Tibial nerve (tissue), 4 donors: ENCODE measurements around the gene SHC4. TPM values are rescaled to one million over a fixed set of nuclear protein-coding genes. Genes with fewer than 3 reads are reported as not detected.

ENCODE experiments used
- DNase-seq, 2 donors: peaks; one replicate each; pipeline ENCODE4 v3.0.0-alpha.2; 2019; ENCODE audit warnings: low spot score in 2 of 2
- H3K27ac ChIP-seq, 4 donors: fragments of 200-600 bp; sonication (generic) in 3 of 4; one replicate each; pipeline ENCODE4 v1.5.1; 2017 to 2019; ENCODE audit warnings: mild to moderate bottlenecking in 1 of 4
- H3K27me3 ChIP-seq, 2 donors: fragments of 200-600 bp; sonication (generic) in 1 of 2; one replicate each; pipeline versions ENCODE4 v1.5.1 to v1.6.0; 2017 to 2019
- H3K36me3 ChIP-seq, 3 donors: fragments of 200-600 bp; sonication (generic); one replicate each; pipeline ENCODE4 v1.5.1; 2018 to 2019
- H3K4me1 ChIP-seq, 4 donors: fragments of 200-600 bp; sonication (generic) in 3 of 4; one replicate each; pipeline ENCODE4 v1.5.1; 2017 to 2019
- H3K4me3 ChIP-seq, 4 donors: fragments of 200-600 bp; sonication (generic) in 3 of 4; one replicate each; pipeline ENCODE4 v1.5.1; 2017 to 2019; ENCODE audit warnings: mild to moderate bottlenecking in 1 of 4, moderate library complexity in 1 of 4
- H3K9me3 ChIP-seq, 4 donors: fragments of 200-600 bp; sonication (generic) in 3 of 4; one replicate each; pipeline ENCODE4 v1.5.1; 2017 to 2019
- EP300 ChIP-seq, 2 donors: sonication (generic); formaldehyde crosslinking; IDR thresholded peaks; one replicate each; pipeline ENCODE4 v1.6.1; 2017; ENCODE audit warnings: antibody characterized with exemption in 2 of 2, mild to moderate bottlenecking in 1 of 2
- POLR2A ChIP-seq, 2 donors: fragments of 450-650 bp; IDR thresholded peaks; one replicate each; pipeline ENCODE4 v1.6.1; 2017; ENCODE audit warnings: antibody characterized with exemption in 2 of 2, mild to moderate bottlenecking in 2 of 2, moderate library complexity in 2 of 2
- WGBS, 2 donors: methylation state at CpG; one replicate each; pipeline ENCODE4 v1.1.5; 2018; 5-methylcytosine and 5-hydroxymethylcytosine counted together
- total RNA-seq, 4 donors: library from RNA; depleted of rRNA; stranded (reverse); fragments of >200 nt; gene quantifications; one replicate each; pipeline ENCODE4 v1.1.0, GENCODE V29; 2016
- TF ChIP-seq, protein P1 (sequence below), 5 experiments: fragments of 200-600 bp in 3 of 5; fragments of 450-650 bp in 2 of 5; sonication (generic) in 3 of 5; IDR thresholded peaks; one replicate each; pipeline ENCODE4 v1.5.1; 2016 to 2019; ENCODE audit warnings: antibody characterized with exemption in 5 of 5, mild to moderate bottlenecking in 3 of 5, moderate library complexity in 2 of 5

The SHC4 gene
- total RNA-seq, 4 donors from 2014 or later = 36.9 to 71.7 (median 47.5) TPM

DNA sequence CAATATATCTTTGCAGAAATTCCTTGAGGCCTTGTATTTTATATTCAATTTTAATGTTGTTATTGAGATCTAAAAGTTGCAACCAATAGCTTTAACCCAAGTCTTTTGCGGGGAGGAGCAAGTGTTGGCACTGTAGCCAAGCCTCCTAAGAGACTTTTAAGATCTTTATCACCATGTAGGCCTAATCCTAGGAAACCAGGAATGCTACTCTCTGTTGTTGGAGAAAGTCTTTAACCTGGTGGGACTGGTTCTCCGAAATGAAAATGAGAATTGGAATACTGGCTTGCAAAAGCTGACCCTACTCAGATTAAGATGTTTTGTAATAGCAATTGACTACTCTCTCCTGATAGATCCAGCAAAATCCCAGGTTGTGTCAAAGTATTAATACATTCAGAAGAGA lies 25.8 kb downstream of the SHC4 start:
- 82 to 94% methylated on average over 2 of the region's 2 CpGs for WGBS, 2 donors
- Histone ChIP-seq H3K27me3 (no peaks in the 10 kb centered on the region), H3K27ac (peak overlapping the region in 2 of 4 donors; percentile 60 to 90), H3K4me3 (no peak overlapping the region), H3K4me1 (peaks cover 0 to 16% (median 3%) of the 10 kb centered on the region in 4 donors), H3K36me3 (no peaks in the 10 kb centered on the region), H3K9me3 (no peaks in the 10 kb centered on the region)
- no peak for DNase-seq
- TF ChIP-seq POLR2A (IDR thresholded peaks at IDR 0.05) (no peak), EP300 (IDR thresholded peaks at IDR 0.05) (no peak)
- TF ChIP-seq, protein P1, sequence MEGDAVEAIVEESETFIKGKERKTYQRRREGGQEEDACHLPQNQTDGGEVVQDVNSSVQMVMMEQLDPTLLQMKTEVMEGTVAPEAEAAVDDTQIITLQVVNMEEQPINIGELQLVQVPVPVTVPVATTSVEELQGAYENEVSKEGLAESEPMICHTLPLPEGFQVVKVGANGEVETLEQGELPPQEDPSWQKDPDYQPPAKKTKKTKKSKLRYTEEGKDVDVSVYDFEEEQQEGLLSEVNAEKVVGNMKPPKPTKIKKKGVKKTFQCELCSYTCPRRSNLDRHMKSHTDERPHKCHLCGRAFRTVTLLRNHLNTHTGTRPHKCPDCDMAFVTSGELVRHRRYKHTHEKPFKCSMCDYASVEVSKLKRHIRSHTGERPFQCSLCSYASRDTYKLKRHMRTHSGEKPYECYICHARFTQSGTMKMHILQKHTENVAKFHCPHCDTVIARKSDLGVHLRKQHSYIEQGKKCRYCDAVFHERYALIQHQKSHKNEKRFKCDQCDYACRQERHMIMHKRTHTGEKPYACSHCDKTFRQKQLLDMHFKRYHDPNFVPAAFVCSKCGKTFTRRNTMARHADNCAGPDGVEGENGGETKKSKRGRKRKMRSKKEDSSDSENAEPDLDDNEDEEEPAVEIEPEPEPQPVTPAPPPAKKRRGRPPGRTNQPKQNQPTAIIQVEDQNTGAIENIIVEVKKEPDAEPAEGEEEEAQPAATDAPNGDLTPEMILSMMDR (IDR thresholded peaks at IDR 0.05) = no peak

DNA sequence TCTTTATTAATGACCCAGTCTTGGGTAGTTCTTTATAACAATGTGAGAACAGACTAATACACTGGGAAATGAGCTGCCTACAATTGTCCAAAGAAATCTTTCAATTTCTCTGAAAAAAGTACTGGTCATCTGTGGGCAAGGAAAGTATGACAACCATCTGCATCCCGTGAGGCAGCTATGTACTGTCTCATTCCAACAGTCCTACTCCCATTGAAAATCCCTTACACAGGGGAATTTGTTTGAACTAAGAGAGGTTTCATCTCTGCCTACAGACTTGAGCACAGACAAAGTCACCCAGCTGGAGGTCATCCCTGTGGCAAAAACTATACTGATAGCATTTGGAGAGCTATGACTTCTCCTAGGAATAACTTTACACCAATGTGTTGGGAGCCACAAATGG lies 27.1 kb downstream of the SHC4 start:
- Histone ChIP-seq H3K4me1 (peaks cover 0 to 14% (median 3%) of the 10 kb centered on the region in 4 donors), H3K27me3 (no peaks in the 10 kb centered on the region), H3K27ac (peak overlapping the region in 1 of 4 donors; percentile 30), H3K4me3 (no peak overlapping the region), H3K36me3 (no peaks in the 10 kb centered on the region), H3K9me3 (no peaks in the 10 kb centered on the region)
- 41 to 55% methylated on average over 1 of the region's 1 CpG for WGBS, 2 donors
- no peak for DNase-seq
- TF ChIP-seq, protein P1 (IDR thresholded peaks at IDR 0.05) = no peak
- no peak for TF ChIP-seq EP300 (IDR thresholded peaks at IDR 0.05)
- no peak for TF ChIP-seq POLR2A (IDR thresholded peaks at IDR 0.05)

DNA sequence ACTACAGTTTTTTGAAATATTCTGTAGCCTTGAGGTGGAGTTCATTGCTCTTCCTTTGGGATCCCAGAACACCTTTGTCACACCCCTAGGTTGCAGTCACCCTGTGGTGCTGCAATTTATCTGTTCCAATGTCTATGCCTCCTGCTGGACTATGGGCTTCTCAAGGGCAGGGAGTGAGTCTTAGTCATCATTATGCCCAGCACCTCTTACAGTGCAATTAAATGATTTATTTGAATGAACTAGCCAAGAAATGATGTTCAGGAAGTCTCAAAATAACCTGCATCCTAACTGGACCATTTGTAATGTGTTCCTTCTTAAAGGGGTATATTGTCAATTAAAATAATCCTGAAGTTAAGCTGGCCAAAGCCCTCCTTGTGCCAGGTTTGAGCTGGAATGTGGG lies 28.5 kb downstream of the SHC4 start:
- no peaks in the 10 kb centered on the region for H3K27me3 ChIP-seq
- peak overlapping the region in 1 of 4 donors; percentile 30 for H3K27ac ChIP-seq
- TF ChIP-seq POLR2A (IDR thresholded peaks at IDR 0.05) (no peak), EP300 (IDR thresholded peaks at IDR 0.05) (no peak)
- TF ChIP-seq, protein P1 (IDR thresholded peaks at IDR 0.05) = no peak
- peaks cover 0 to 9% (median 3%) of the 10 kb centered on the region in 4 donors for H3K4me1 ChIP-seq
- no peaks in the 10 kb centered on the region for H3K9me3 ChIP-seq
- no peaks in the 10 kb centered on the region for H3K36me3 ChIP-seq
- no peak for DNase-seq
- no peak overlapping the region for H3K4me3 ChIP-seq

DNA sequence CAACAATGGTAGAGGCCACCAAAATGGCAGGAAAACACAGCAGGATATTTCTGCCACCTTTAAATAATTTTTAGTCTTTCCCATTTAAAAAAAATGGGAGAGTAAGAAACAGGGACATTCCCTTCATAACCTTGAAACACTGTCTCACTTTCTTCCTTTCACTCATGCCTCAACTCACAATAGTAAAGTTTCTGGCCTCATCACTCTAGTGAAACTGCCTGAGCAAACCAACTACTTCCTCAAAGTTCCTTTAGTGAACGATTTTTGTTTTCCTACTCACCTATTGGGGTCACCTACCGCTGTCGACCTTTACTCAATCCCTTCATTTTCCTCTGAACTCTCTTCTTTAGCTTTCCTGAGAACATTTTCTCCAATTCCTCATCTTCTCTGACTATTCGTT lies 33.0 kb downstream of the SHC4 start:
- H3K27me3 ChIP-seq = no peaks in the 10 kb centered on the region
- H3K36me3 ChIP-seq = no peaks in the 10 kb centered on the region
- peak overlapping the region in 1 of 4 donors; percentile 19 for H3K27ac ChIP-seq
- H3K4me3 ChIP-seq = no peak overlapping the region
- no peaks in the 10 kb centered on the region for H3K9me3 ChIP-seq
- peaks cover 0 to 12% (median 0%) of the 10 kb centered on the region in 4 donors for H3K4me1 ChIP-seq
- no peak for DNase-seq
- TF ChIP-seq, protein P1 (IDR thresholded peaks at IDR 0.05) = no peak
- TF ChIP-seq EP300 (IDR thresholded peaks at IDR 0.05) = no peak
- no peak for TF ChIP-seq POLR2A (IDR thresholded peaks at IDR 0.05)
- 72 to 79% methylated on average over 4 of the region's 4 CpGs for WGBS, 2 donors

DNA sequence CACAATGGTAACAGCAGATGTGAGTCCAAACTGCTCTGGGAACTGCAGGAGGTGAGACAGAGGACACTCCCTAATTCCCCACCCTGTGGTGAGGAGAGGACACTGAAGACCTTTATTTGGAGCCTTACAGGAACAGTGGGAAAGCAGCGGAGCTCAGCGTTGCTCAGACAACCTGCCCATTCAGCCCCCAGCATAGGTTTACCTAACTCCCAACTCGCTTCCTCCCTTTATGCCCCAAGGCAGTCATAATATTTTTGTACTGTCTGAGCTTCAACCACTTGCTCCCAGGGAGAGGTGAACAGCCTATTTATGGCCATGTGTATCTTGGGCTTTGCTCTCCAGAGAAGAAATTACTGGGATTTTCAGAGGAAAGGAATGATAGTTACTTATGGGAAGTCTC lies 34.1 kb downstream of the SHC4 start:
- Histone ChIP-seq H3K27ac (peak overlapping the region in 2 of 4 donors; percentile 32 to 54), H3K9me3 (no peaks in the 10 kb centered on the region), H3K27me3 (no peaks in the 10 kb centered on the region), H3K4me1 (peaks cover 0 to 23% (median 0%) of the 10 kb centered on the region in 4 donors), H3K36me3 (no peaks in the 10 kb centered on the region), H3K4me3 (no peak overlapping the region)
- no peak for DNase-seq
- no peak for TF ChIP-seq EP300 (IDR thresholded peaks at IDR 0.05)
- 63 to 65% methylated on average over 3 of the region's 3 CpGs for WGBS, 2 donors
